SK-N-SH treated with all-trans-retinoic acid at 6 μM for 48 hours (cell line): Measurements from ENCODE around the gene ABTB1.

ENCODE experiments used
- CSDC2 ChIP-seq: fragments of 250-450 bp; sonication (Bioruptor Pico); IDR thresholded peaks from 2 replicates; pipeline ENCODE4 v1.5.0; 2020; ENCODE audit warnings: mild to moderate bottlenecking, moderate library complexity
- GLIS3 ChIP-seq: fragments of 250-450 bp; sonication (Bioruptor Pico); IDR thresholded peaks from 2 replicates; pipeline ENCODE4 v1.5.0; 2020; ENCODE audit warnings: mild to moderate bottlenecking, moderate library complexity
- ISL1 ChIP-seq: fragments of 250-450 bp; sonication (Bioruptor Pico); IDR thresholded peaks from 2 replicates; pipeline ENCODE4 v2.1.2; 2022; ENCODE audit warnings: mild to moderate bottlenecking, moderate library complexity
- OSR1 ChIP-seq: fragments of 250-450 bp; sonication (Bioruptor Pico); IDR thresholded peaks from 2 replicates; pipeline ENCODE4 v1.8.0; 2022; ENCODE audit warnings: moderate library complexity, mild to moderate bottlenecking, inconsistent platforms
- PATZ1 ChIP-seq: fragments of 250-450 bp; sonication (Bioruptor Pico); IDR thresholded peaks from 2 replicates; pipeline ENCODE4 v1.8.0; 2020; ENCODE audit warnings: mild to moderate bottlenecking, moderate library complexity, borderline replicate concordance
- PPARA ChIP-seq: fragments of 250-450 bp; sonication (Bioruptor Pico); IDR thresholded peaks from 2 replicates; pipeline ENCODE4 v1.5.0; 2020; ENCODE audit warnings: mild to moderate bottlenecking, borderline replicate concordance
- SNAI2 ChIP-seq: fragments of 250-450 bp; sonication (Bioruptor Pico); IDR thresholded peaks from 2 replicates; pipeline ENCODE4 v1.5.0; 2020; ENCODE audit warnings: mild to moderate bottlenecking, moderate library complexity
- TOX ChIP-seq: fragments of 250-450 bp; sonication (Bioruptor Pico); IDR thresholded peaks from 2 replicates; pipeline ENCODE4 v1.8.0; 2021; ENCODE audit warnings: mild to moderate bottlenecking, moderate library complexity, borderline replicate concordance
- ZFP3 ChIP-seq: fragments of 250-450 bp; sonication (Bioruptor Pico); IDR thresholded peaks from 2 replicates; pipeline ENCODE4 v1.5.0; 2020; ENCODE audit warnings: mild to moderate bottlenecking, moderate library complexity
- ZFP30 ChIP-seq: fragments of 450-650 bp; formaldehyde crosslinking; IDR thresholded peaks from 2 replicates; pipeline ENCODE4 v1.5.0; 2022; ENCODE audit warnings: mild to moderate bottlenecking, moderate library complexity
- ZNF565 ChIP-seq: fragments of 450-650 bp; formaldehyde crosslinking; conservative IDR thresholded peaks from 2 replicates; pipeline ENCODE4 v1.5.0; 2020; ENCODE audit warnings: low read depth, mild to moderate bottlenecking, moderate library complexity
- ZNF70 ChIP-seq: fragments of 450-650 bp; formaldehyde crosslinking; IDR thresholded peaks from 2 replicates; pipeline ENCODE4 v1.5.0; 2020; ENCODE audit warnings: mild to moderate bottlenecking, moderate library complexity
- ZNF8 ChIP-seq: fragments of 450-650 bp; formaldehyde crosslinking; IDR thresholded peaks from 2 replicates; pipeline ENCODE4 v1.5.0; 2020; ENCODE audit warnings: mild to moderate bottlenecking, moderate library complexity

GRCh38 chr3:127658234-127658633, 14.5 kb upstream of the ABTB1 start:
- TF ChIP-seq PATZ1 (CRISPR knock-in tag), result no peak
- no peak for TF ChIP-seq GLIS3 (CRISPR knock-in tag)
- TF ChIP-seq OSR1 (CRISPR knock-in tag), result no peak
- TF ChIP-seq ZFP3 (CRISPR knock-in tag), result no peak
- TF ChIP-seq ZFP30 (CRISPR knock-in tag), result no peak
- TF ChIP-seq ZNF8 (CRISPR knock-in tag), result no peak
- TF ChIP-seq ISL1 (CRISPR knock-in tag), result no peak
- no peak for TF ChIP-seq ZNF565 (CRISPR knock-in tag)
- TF ChIP-seq PPARA (CRISPR knock-in tag), result no peak
- TF ChIP-seq CSDC2 (CRISPR knock-in tag), result no peak
- TF ChIP-seq SNAI2 (CRISPR knock-in tag), result no peak
- TF ChIP-seq TOX, result no peak
- TF ChIP-seq ZNF70 (CRISPR knock-in tag), result no peak
